AML-193 (cell line): ENCODE measurements around the gene DNAJB6.

Experiments used
- DNase-seq, 2 experiments: peaks; one replicate each; lab custom pipeline; 2025; lab: John Stamatoyannopoulos, UW

Gene DNAJB6

DNA sequence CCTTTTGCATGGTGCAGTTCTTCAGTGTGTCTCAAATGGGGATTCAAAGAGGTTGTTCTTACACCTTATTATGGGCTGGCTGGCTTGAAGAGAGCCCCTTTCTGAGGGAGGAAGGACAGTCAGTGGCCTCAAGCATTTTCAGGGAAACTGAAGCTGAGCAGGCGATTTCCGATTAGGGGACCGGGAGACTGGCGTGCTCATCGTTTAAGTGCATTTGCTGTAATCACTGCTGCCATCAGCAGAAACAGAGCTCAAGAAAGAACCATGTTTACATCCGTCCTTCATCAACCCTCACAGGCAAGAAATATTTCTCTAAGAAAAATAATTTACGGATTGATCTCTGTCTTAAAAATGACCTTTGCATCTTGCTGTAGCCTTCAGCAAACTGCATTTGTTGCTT, 32.2 kb downstream of the DNAJB6 start:
- no peak for DNase-seq

DNA sequence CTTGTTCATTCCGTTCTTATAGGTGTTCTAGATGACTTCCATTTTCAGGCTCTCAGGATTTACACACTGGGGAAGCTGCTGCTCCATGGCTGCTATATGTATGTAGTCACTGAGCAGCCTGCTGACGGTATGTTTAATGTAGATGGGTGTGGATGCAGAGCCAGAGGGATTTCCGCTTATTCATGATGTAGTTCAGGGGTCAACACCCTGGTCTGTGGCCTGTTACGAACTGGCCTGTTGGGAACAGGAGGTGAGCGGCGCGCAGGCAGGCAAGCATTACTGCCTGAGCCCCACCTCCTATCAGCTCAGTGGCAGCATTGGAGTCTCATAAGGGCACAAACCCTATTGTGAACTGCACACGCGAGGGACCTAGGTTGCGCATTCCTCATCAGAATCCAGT, 33.9 kb downstream of the DNAJB6 start:
- no peak for DNase-seq

DNA sequence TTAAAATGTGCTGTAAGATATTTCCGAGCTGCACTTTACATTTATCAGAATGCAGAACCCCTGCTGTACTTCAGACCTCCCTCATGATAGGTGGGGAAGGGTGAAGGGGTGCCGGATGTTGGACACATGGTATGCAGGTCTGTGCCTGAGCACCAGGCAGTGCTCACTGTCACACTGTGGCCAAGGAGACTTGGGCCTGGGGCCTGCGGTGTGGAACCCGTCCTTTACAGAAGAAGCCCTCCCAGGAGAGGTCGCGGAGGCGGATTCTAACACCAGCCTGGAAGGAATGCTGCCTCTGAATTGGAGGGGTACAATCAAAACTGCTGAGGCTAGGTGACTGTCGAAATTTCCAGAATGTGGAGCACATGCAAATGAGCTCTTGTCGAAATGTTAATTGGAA, 34.5 kb downstream of the DNAJB6 start:
- no peak for DNase-seq

DNA sequence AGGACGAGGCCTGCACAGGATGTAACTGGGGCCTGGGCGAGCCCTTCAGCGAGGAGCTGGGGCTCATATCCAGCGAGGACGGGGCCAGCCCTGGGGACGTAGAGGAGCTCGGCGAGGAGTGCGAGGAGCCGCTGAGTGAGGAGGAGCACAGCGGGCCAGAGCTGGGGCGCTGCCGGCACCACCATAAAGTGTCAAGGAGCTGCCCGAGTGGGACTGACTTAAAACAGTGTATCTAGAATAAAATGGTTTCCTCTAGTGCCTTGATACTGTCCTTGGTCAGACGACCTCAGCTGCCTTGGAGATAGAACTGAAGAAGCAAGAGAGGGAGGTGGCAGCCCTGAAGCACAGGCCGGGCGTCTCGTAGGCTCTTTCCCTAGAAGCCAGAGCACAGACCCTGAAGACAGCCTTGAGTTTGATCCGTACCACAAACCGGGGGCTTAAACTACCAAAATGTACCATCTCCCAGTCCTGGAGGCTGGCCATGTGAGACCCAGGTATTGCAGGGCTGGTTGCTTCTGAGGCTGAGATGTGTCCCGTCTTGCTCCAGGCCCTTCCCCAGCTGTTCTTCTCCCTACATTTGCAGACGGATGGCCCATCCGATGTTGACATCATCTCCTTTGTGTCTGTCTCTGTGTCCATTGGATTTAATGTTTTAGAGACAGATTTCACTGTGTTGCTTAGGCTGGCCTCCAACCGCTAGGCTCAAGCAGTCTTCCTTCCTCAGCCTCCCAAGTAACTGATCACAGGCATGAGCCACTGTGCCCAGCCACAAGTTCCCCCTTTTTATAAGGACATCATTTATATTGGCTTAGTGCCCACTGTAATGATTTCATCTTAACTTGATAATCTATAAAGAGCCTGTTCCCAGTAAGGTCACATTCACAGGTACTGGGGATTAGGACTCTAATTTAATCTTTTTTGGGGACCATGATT, 35.8 kb downstream of the DNAJB6 start:
- DNase-seq: no peak

DNA sequence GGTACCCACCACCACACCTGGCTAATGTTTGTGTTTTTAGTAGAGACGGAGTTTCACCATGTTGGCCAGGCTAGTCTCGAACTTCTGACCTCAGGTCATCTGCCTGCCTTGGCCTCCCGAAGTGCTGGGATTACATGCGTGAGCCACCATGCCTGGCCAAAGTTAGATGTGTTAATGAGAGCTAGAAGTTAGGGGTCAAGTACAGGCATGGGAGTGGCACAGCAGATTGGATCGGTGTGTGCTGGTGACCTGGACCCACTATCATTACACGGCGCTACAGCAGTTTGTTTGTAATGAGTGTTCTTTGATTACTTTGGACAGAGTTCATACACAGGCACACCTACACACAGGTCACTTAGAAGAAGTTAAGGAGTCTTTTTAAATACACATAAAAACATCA, 36.7 kb downstream of the DNAJB6 start:
- no peak for DNase-seq

DNA sequence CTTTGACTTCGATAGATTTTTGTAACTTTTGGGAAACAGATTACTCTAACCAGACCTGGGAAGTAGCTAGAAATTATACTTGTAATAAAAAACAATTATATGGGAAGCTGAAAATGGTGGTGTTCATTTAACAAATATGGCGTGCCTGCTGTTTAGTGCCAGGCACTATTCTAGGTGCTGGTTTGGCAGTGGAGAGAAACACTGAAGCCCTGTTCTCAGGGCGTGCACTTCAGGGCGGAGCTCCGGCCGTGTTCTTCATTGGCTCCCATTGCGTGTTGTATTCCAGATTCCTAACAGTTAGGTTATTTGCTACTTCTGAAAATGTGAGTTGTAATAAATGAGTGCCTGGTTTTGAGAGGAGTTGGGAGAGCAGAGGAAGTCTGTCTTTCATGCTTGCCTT, 38.6 kb downstream of the DNAJB6 start:
- DNase-seq: no peak

DNA sequence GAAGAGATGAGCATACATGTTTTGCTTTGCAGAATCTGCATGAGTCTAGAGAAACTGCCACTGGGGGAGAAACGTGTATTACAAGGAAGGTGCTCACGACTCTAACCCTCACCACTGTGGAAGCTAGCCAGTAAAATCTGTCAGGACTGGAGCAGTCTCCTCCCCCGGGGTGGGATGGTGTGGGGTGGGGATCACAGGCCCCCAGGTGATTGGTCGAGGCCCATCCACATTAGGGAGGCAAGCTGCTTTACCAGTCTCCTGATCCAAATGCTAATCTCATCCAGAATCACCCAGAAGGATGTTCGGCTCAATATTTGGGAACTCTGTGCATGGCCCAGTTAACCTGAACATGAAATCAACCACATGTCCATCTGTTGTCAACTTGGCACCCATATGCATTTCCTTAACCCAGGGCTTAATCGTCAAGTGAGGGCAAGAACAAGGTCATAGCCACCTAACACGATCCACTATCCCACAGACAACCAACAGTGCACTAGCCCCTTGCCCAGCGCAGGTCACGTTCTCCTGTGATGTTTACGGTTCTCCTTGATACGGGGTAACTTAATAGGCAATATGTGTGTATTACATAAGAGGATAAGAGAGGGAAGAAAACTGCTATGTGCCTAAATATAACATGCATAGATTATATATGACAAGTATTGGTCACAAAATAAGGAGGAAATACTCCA, 40.8 kb downstream of the DNAJB6 start:
- no peak for DNase-seq

DNA sequence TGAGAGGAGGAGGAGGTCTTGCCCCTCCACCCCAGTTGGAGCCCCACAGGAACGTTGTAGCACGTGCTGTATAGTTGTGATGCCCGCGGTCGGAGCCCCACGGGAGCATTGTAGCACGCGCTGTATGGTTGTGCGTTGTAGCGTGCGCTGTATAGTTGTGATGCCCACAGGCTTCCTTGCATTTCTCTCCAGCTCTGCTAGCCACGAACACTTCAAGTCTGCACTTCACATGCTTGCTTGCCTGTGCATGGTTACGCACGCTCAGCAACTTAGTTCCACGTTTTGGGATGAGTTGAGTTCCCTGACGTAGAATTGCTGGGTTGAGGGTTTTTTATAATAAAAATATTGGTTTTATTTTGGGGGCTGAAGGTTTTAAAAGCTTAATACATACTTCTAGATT, 41.6 kb downstream of the DNAJB6 start:
- no peak for DNase-seq

DNA sequence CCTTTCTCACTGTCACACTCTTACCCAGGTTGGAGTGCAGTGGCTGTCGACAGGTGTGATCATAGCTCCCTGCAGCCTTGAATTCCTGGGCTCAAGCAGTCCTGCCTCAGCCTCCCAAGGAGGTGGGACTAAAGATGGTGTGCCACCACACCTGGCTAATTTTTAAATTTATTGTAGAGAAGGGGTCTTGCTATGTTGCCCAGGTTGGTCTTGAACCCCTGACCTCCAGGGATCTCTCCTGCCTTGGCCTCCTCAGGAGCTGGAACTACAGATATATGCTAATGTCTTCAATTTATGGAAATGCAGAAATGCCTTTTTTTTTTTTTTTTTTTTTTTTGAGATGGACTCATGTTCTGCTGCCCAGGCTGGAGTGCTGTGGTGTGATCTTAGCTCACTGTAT, 42.7 kb downstream of the DNAJB6 start:
- no peak for DNase-seq

DNA sequence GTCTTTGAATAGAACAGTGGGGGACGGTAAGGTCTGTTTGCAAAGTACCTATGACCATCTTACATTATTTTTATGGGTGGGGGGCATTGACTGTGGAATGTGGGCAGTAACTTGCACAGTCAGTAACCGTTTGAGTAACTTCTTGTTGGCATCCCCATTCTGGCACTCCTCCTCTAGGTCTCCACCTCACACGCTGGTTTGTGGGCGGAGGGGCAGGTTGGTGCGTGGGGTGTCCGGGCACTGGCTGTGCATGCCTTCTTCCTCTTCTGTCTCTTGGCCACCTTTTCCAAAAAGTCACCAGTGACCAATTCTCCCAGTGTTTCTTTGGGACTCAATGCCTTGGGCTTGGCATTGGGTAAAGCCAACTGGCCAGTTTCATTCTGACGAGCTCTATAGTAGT, 43.6 kb downstream of the DNAJB6 start:
- no peak for DNase-seq

DNA sequence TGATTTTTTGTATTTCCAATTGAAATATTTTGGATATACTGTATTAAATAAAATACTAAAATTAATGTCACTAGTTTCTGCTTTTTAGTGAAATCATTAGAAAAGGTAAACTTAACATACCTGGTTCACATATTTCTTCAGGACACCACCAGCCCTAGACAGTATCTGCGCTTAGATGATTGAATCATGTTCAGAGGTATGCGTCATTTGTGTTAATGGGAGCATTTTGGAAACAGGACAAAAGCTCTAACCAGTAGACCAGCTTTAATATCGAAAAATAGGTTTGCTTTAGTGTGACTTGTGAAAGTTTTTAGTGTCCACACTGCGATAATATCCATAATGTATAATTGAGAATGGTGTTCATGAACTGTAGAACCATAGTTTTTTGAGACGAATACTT, 47.1 kb downstream of the DNAJB6 start:
- DNase-seq: no peak

DNA sequence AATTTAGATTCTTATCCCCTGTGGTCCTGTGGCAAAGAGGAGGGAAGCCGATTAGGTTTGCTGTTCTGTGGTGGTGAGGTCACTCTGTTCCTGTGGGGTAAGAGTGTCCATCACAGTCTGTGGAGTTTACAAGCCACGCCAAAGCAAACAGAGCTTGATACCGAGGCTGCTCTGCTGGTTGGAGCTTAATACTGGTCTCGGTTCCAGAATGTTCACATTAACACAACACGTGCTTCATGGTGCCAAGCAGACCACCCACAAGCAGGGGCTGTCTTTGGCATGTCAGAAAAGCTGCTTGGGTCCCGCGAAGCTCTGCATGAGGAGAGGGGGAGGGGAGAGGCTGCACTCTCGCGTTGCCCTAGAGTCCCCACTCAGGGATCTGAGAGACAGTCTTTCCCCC, 47.5 kb downstream of the DNAJB6 start:
- DNase-seq: no peak

DNA sequence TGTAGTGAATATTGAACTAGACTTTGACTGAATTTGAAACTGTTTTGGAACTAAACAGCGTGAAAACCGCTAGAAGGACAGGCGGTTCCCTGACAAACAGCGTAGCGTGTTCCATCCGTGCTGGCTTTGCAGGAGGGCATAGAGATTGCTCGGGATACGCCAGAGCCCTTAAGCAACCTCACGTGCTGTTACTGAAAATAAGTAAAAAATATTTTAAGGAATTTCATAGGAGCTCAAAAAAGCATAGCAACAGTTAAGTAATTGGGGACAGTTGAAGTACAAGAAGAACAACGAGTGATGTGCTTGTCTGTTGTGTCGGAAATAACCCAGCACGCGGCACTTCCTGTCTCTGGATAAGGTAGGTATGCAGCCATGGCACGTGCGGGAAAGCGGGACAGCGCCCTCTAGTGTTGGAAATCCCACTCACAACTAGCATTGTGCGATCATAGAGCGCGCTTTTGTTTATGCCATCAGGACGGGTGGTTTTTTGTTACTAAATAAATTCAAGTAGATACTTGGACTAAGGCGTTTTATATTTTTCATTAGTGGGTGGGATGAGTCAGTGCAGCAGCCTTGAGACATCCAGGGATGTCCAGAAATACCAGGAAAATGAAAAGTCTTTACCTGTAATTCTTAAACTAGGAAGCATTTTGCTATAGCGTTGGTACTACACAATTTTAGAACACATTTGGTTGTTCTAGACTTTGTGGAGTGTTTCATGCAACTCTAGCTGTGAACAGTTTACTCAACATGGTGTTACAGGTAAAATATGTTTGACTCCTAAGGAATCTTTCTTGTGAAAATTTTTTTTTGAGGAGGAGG, 50.4 kb downstream of the DNAJB6 start:
- DNase-seq: peak; percentile 5 to 17

DNA sequence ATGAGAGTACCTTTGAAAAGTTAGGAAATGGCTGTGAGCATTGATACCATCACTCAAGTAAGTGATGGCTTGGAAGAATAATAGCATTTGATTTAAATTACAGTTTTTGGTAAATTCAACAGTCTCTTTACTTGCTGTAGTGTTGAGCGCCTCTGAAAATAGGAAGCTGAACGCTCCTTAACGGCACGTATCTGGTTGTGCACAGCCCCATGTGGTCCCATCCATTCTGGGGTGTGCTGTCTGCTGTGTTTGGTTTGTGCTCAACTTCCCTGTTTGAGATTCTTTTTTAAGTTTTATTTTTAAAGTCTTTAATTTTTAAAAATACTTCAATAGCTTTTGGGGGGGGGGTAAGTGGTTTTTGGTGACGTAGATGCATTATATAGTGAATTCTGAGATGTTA, 51.5 kb downstream of the DNAJB6 start:
- DNase-seq: no peak

DNA sequence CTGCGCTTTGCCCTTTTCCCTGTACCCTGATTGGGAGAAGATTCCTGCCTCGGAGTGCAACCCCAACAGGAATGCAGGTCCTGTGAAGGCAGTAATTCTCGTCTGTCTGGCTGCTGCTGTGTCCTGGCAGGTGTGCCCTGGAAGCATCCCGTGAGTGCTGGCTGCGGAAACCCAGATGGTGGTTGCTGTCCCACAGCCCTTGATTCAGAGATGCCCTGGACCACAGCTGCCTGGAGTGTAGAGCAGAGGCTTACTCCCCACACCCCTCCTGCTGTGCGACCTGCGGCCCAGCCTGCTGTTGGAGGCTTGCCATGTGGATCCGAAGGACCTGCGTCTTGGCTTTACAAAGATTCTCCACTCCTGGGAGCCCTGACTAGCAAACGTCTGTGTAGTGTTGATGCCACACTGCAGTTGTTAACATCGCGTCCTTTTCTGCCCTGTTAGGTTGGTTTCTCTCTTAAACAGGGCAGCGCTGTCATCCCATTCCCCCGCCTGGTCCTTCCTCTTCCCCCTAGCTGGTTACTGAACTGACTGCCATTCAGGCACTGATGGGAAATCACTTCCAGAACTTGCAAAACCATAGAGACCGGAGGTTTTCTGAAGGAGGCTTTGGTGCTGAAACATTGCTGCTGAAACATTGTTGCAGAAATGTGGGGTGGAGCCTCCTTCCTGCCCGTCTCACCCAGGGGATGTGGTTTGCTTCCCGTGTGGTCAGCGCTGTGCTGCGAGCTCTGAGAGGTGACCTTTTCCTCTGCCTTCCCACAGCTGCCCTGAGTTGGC, 53.3 kb downstream of the DNAJB6 start:
- DNase-seq: peak; percentile 74 to 77

DNA sequence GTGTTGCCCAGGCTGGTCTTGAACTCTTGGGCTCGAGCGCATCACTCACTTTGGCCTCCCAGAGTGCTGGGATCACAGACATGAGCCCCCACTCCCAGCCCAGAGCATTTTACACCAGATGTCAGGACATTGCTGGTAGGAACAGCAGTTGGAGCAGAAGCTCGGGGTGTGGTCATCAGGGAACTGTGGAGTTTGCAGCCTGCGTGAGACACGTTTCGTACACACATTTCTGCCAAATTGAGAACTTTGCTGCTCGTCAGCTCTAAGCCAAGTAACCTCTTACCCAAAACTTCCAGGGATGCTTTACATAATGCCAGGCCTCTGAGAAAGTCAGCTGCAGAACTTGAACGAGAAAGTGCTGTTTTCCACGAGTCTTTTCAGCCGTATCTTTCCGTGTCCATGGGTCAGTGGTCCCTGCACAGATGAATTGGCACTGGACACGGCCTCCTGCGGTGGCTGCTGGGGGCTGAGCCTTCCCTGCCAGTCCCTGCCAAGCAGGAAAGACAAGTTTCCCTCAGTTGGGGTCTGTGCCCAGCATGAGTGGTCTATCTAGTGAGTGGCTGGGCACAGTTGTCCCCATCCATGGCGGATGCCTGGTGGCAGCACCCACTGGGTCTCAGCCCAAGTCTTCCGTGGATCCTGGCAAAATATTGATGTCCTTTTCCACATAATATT, 54.4 kb downstream of the DNAJB6 start:
- DNase-seq: no peak

DNA sequence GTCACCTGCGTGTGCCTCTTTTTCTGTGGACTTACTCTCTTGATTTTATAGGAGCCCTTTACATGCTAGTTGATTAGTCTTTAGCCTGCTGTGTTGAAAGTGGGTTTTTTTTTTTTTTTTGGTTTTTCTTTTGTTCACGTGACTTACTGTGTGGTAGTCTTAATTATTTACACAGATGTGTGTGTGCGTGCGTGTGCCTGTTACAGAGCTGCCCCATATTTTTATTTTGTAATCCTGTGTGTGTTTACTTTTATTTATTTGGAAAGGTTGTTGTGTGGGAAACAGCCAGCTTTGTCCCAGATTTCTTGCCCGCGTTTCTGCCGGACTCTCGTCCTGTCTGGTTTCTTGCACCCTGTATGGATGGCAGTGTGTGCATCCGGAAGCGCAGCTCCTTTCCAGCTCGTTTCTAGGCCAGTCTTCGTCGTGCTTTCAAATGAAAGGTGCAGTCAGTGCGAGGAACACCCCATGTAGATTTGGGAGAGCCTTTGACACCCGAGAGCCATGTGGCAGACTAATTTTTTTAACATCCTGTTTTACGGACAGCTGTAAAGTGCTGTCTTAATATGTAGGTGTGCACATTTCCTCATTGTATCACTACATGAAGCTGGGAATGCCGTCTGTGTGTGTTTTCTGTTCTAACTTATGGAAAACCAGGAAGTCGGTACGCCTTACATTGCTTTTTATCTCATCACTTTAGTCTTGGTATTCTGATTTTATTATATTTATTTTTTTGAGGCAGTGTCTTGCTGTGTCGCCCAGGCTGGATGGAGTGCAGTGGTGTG, 55.6 kb downstream of the DNAJB6 start:
- DNase-seq: no peak

DNA sequence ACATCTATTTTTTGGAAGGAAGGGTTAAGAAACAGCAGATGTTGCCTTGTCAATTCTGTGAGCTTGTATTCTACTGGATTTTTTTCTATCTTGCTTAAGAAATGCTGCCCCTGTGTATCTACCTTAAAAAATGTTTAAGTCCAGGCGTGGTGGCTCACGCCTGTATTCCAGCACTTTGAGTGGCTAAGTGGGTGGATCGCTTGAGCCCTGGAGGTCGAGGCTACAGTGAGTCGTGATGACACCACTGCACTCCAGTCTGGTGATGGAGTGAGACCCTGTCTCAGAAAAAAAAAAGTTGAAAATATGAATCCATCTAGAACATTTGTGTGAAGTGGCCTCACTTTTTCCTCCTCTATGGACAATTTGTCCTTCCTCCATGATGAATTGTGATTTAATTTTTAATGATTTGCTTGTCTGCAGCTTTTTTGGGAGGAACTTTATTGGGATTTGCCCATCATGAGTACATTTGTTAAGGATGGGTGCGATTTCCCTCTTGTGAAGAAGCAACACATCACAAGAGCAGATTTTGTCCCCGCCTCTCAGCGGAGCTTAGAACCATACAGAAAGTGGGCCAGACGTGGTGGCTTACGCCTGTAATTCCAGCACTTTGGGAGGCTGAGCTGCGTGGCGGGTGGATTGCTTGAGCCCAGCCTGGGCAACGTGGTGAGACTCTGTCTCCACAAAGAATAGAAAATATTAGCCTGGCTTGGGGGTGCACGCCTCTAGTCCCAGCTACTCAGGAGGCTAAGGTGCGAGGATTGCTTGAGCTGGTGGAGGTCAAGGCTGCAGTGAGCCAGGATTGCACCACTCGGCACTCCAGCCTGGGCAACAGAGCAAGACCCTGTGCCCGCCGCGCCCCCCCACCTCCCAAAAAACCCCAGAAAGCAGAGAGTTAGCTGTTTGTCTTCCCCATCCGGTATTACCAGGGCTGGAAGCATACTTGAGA, 57.7 kb downstream of the DNAJB6 start:
- no peak for DNase-seq

DNA sequence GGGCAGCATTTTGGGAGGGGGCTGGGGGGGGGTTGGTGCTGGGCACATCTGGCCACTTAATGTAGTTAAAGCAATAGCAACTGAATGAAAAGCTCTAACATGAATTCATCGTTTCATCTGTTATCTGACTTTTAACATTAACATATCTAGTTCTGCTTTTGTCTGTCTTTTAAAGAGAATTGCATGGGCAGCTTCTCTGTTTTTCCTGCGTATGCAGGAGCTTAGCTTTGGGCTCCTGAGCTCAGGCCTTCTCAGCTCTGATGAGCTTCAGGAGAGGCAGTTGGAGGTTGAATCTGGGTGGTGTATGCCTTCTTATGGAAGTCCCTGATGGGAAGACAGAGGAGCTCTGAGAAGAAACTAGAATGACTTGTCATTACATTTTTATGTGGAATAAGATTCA, 58.4 kb downstream of the DNAJB6 start:
- DNase-seq: no peak
